GM12878 (cell line): ENCODE results near the gene GOLGA2. TPM values are rescaled to one million over a fixed set of nuclear protein-coding genes. Genes with fewer than 3 reads are reported as not detected.

ENCODE experiments used
- BHLHE40 ChIP-seq, 2 experiments: fragments of 450-650 bp in 1 of 2; IDR thresholded peaks; 2 replicates each; pipeline ENCODE4 v1.6.1; 2011 to 2017; ENCODE audit warnings: low read depth in 2 of 2, borderline replicate concordance in 1 of 2, improper control_type of control experiment in 1 of 2, low read length in 1 of 2, mild to moderate bottlenecking in 1 of 2
- FOXK2 ChIP-seq: fragments of 450-650 bp; IDR thresholded peaks from 2 replicates; pipeline ENCODE4 v1.6.1; 2017; ENCODE audit warnings: mild to moderate bottlenecking, moderate library complexity
- KLF5 ChIP-seq: fragments of 450-650 bp; IDR thresholded peaks from 2 replicates; pipeline ENCODE4 v1.6.1; 2014; ENCODE audit warnings: mild to moderate bottlenecking; ENCODE audit not compliant: partially characterized antibody
- MEF2A ChIP-seq: IDR thresholded peaks from 2 replicates; pipeline ENCODE4 v1.6.1; 2011; ENCODE audit warnings: low read depth, mild to moderate bottlenecking, low read length, moderate library complexity; ENCODE audit not compliant: insufficient read depth
- MYB ChIP-seq: fragments of 150-350 bp; IDR thresholded peaks from 2 replicates; pipeline ENCODE4 v1.6.1; 2014; ENCODE audit warnings: mild to moderate bottlenecking, low read depth, low read length, borderline replicate concordance
- PAX8 ChIP-seq: fragments of 450-650 bp; IDR thresholded peaks from 2 replicates; pipeline ENCODE4 v1.6.1; 2017; ENCODE audit warnings: mild to moderate bottlenecking, moderate library complexity
- RBBP5 ChIP-seq: fragments of 200-600 bp; sonication (generic); conservative IDR thresholded peaks from 2 replicates; pipeline ENCODE4 v1.6.1; 2016
- RELA ChIP-seq: fragments of 450-650 bp; IDR thresholded peaks from 2 replicates; pipeline ENCODE4 v1.8.0; 2014; ENCODE audit warnings: borderline replicate concordance; ENCODE audit not compliant: partially characterized antibody
- SMARCA5 ChIP-seq: fragments of 450-650 bp; IDR thresholded peaks from 2 replicates; pipeline ENCODE4 v1.6.1; 2017; ENCODE audit warnings: mild to moderate bottlenecking
- SPI1 ChIP-seq: IDR thresholded peaks from 2 replicates; pipeline ENCODE4 v1.6.1; 2011; ENCODE audit warnings: low read depth, mild to moderate bottlenecking, low read length, moderate library complexity, borderline replicate concordance; ENCODE audit not compliant: insufficient read depth
- SRF ChIP-seq, 2 experiments: IDR thresholded peaks; 2 replicates each; pipeline ENCODE4 v1.6.1; 2011; ENCODE audit warnings: low read depth in 2 of 2, low read length in 2 of 2, mild to moderate bottlenecking in 1 of 2, moderate library complexity in 1 of 2
- TAF1 ChIP-seq: IDR thresholded peaks from 2 replicates; pipeline ENCODE4 v1.6.1; 2011; ENCODE audit warnings: mild to moderate bottlenecking, low read depth, low read length, borderline replicate concordance
- polyA plus RNA-seq, 11 experiments: library from polyadenylated mRNA; depleted of rRNA in 4 of 11; unstranded in 6 of 11; stranded (reverse) in 5 of 11; fragments of >200 nt; fragmentation: Nextera tagmentation in 4 of 11; fragmentation: Illumina TruSeq in 1 of 11; extraction: Ambion mirVana in 4 of 11; extraction: Trizol in 1 of 11; gene quantifications; 1 replicate in 1 of 11; 2 replicates in 10 of 11; pipeline versions ENCODE4 v1.2.1 to v1.2.3, GENCODE V29; 2011 to 2016; ENCODE audit warnings: inconsistent platforms in 2 of 11, missing spikeins in 2 of 11, low read depth in 1 of 11
- total RNA-seq, 4 experiments: library from RNA; depleted of rRNA in 3 of 4; stranded (reverse); fragments of >200 nt in 3 of 4; fragmentation: Illumina TruSeq in 1 of 4; extraction: Trizol in 1 of 4; gene quantifications; 2 replicates each; pipeline versions ENCODE4 v1.2.1 to v1.2.3, GENCODE V29; 2013 to 2021
- TF ChIP-seq, protein P1 (sequence below): fragments of 450-650 bp; formaldehyde crosslinking; IDR thresholded peaks from 2 replicates; pipeline ENCODE4 v1.4.0; 2022; ENCODE audit warnings: mild to moderate bottlenecking, moderate library complexity
- TF ChIP-seq, protein P2 (sequence below): fragments of 450-650 bp; IDR thresholded peaks from 2 replicates; pipeline ENCODE4 v1.6.1; 2017; ENCODE audit warnings: mild to moderate bottlenecking, low read depth, inconsistent platforms; ENCODE audit not compliant: poor library complexity, severe bottlenecking

The GOLGA2 gene
- total and polyA plus RNA-seq, 10 of the 15 experiments (the other 5 are each of a cell fraction or from before 2014, with no cell fraction given) = 5.9 to 32.6 (median 19.7) TPM

DNA sequence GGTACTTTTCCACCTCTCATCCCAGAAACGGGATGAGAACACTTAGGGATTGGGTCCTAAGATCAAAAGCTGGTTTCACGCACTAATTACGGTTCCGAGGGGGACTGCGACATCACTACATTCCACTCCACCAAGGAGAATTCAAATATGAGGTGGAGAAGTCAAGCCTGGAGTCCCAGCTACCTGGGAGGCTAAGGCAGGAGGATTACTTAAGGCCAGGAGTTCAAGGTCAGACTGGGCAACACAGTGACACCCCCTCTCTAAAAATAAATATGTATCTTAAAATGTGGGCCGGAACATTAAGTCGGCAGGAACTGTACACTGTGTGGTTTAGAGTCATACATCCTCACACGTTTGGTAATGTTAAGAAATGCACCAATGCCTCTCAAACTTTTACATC is 1.6 kb downstream of the GOLGA2 start (continued):
- no peak for TF ChIP-seq KLF5
- TF ChIP-seq SRF (IDR thresholded peaks at IDR 0.05; ENCODE audit: low read depth in 2 of 2, low read length in 2 of 2) = no peak
- no peak for TF ChIP-seq SPI1
- TF ChIP-seq PAX8 = no peak
- TF ChIP-seq RBBP5 = no peak
- TF ChIP-seq, protein P1, sequence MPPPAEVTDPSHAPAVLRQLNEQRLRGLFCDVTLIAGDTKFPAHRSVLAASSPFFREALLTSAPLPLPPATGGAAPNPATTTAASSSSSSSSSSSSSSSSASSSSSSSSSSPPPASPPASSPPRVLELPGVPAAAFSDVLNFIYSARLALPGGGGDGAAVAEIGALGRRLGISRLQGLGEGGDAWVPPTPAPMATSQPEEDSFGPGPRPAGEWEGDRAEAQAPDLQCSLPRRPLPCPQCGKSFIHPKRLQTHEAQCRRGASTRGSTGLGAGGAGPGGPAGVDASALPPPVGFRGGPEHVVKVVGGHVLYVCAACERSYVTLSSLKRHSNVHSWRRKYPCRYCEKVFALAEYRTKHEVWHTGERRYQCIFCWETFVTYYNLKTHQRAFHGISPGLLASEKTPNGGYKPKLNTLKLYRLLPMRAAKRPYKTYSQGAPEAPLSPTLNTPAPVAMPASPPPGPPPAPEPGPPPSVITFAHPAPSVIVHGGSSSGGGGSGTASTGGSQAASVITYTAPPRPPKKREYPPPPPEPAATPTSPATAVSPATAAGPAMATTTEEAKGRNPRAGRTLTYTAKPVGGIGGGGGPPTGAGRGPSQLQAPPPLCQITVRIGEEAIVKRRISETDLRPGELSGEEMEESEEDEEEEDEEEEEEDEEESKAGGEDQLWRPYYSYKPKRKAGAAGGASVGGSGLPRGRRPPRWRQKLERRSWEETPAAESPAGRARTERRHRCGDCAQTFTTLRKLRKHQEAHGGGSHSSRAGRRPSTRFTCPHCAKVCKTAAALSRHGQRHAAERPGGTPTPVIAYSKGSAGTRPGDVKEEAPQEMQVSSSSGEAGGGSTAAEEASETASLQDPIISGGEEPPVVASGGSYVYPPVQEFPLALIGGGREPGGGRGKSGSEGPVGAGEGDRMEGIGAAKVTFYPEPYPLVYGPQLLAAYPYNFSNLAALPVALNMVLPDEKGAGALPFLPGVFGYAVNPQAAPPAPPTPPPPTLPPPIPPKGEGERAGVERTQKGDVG (CRISPR knock-in tag) = no peak
- TF ChIP-seq SMARCA5 = no peak
- no peak for TF ChIP-seq TAF1
- no peak for TF ChIP-seq MEF2A
- no peak for TF ChIP-seq RELA
- TF ChIP-seq FOXK2 = no peak
- no peak for TF ChIP-seq MYB
- TF ChIP-seq, protein P2, sequence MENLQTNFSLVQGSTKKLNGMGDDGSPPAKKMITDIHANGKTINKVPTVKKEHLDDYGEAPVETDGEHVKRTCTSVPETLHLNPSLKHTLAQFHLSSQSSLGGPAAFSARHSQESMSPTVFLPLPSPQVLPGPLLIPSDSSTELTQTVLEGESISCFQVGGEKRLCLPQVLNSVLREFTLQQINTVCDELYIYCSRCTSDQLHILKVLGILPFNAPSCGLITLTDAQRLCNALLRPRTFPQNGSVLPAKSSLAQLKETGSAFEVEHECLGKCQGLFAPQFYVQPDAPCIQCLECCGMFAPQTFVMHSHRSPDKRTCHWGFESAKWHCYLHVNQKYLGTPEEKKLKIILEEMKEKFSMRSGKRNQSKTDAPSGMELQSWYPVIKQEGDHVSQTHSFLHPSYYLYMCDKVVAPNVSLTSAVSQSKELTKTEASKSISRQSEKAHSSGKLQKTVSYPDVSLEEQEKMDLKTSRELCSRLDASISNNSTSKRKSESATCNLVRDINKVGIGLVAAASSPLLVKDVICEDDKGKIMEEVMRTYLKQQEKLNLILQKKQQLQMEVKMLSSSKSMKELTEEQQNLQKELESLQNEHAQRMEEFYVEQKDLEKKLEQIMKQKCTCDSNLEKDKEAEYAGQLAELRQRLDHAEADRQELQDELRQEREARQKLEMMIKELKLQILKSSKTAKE = no peak
- no peak for TF ChIP-seq BHLHE40 (IDR thresholded peaks at IDR 0.05; ENCODE audit: borderline replicate concordance in 1 of 2, low read depth in 2 of 2, low read length in 1 of 2)
- TF ChIP-seq, all 136 proteins: peak for 0
